HG03025 (cell line): ENCODE data around the gene PDE7B.

ENCODE experiments used
- ATAC-seq: cut with Tn5 transposase; IDR thresholded peaks from one replicate; pipeline ENCODE4 v1.9.1; 2021; ENCODE audit warnings: mild to moderate bottlenecking, moderate library complexity; ENCODE audit not compliant: unreplicated experiment, low FRiP score

PDE7B gene

DNA sequence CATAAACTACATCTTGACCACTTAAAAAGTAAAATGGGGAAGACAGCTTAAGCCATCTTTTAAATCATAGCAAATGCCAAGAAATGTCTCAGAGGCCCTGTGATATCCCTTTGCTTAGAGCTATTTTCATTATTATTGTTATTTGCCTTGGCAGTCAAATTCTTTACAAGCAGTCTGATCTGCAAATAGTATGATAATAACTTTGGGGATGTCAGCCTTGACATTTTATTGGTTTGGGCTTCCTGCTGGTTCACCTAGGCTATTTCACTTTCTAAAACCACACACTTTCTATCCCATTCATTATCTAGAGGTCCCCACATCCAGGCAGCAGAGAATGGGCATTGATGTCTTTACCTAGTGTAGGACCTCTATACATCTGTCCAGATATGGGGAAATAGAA is 125.1 kb downstream of the PDE7B start:
- ATAC-seq, result no peak

DNA sequence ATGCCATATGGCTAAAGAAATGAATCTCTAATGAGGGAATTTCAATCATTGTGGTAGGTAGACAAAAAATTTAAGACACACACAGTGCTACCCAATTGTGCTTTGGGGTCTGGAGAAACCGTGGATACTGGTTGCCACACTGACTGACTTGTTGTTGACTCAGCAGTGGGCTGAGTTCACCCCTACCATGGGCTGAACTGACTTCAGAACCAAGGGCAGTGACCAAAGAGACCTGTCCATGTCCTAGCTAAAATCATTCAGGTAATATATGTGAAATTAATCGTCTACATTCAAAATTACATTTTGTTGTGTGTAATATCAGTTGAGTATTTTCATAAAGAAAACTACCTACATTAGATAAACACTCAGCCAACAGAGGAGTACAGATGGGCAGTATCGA is 131.6 kb downstream of the PDE7B start:
- no peak for ATAC-seq

DNA sequence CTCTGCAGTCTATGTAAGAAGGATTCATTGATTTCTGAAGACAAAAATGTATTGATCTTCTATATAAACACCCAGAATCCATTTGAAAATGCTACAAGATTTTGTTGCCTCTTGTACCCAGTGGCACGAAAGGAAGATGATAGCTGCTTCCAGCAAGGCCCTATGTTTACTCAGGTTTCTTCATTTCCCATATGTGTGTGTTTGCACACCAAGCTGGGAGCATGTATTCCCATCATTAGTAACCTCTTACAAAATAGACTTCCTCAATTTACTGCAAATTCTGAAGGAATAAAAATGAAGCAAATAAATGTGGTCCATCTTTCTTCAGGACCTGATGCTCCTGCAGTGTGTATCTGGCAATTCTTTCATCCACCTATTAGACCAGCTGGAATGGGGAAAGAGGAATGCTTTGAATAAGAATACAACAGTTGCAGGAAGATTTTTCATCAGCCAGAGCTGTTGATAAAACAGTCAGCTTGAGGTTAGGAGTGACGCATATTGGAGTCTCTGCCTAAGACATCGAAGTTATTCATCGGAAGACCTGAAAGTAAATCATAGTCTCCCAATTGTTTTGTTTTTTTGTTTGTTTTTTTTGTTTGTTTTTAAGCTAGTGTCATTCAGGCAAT is 132.3 kb downstream of the PDE7B start:
- ATAC-seq, result no peak

DNA sequence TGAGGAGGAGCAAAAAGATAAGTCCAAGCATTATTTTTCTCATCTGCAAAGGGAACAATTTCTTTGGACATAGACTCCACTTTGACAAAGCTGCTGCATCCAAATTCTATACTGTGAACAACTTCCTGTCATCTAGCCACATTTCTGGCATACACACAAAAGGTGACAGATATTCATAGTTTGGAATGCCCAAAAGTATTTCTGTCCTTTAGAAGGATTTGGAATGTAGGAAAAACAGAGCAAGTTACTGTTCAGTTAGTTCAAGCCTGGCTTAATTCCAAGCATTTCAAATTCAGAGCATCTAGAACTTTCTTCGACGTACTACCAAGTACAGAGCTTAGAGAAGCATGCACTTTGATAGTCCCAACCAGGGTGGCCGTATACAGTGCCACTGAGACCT is 134.0 kb downstream of the PDE7B start:
- no peak for ATAC-seq

DNA sequence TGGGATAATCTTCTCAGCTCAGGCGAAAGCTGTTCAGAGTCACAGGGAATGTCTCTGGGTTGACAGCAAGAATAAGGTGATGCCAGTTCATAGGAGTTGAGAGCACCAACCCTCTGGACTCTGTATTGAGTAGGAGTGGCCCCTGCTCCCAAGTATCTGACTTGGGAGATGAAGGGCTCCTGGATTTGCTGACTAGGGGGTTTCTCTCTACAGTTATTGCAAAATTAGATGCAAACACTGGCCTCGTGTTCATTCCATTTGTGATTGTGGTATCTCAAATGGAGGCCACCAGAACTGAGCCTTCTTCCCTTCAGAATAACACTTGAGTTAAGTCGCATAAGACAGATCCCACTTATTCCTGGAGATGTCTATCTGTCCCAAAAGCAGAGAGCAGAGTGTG is 135.7 kb downstream of the PDE7B start:
- ATAC-seq, result no peak

DNA sequence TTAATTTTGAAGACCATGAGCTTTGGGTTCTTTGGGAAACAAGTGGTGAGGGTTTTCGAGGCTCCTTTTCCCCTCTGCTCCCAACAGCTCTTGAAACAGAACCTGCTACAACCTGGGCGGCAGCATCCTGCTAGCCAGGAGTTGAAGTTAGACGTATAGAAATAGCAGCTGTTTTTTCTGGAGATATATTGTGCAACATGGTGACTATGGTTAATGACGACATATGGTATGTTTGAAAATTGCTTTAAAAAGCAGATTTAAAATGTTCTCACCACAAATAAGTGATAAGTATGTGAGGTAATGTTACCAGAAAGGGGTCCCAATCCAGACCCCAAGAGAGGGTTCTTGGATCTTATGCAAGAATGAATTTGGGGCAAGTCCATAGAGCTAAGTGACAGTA is 138.9 kb downstream of the PDE7B start:
- no peak for ATAC-seq

DNA sequence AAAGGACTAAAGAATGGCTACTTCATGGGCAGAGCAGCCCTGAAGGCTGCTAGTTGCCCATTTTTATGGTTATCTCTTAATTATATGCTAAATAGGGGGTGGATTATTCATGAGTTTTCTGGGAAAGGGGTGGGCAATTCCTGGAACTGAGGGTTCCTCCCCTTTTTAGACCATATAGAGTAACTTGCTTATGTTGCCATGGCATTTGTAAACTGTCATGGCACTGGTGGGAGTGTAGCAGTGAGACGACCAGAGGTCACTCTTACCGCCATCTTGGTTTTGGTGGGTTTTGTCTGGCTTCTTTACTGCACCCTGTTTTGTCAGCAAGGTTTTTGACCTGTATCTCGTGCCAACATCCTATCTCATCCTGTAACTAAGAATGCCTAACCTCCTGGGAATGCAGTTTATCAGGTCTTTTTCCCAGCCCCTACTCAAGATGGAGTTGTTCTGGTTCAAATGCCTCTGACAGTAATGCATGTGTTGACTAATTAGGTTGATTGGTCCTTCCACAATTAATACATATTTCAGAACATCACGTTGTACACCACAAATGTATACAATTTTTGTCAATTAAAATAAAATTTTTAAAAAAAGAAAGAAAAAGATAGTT is 139.5 kb downstream of the PDE7B start:
- no peak for ATAC-seq

DNA sequence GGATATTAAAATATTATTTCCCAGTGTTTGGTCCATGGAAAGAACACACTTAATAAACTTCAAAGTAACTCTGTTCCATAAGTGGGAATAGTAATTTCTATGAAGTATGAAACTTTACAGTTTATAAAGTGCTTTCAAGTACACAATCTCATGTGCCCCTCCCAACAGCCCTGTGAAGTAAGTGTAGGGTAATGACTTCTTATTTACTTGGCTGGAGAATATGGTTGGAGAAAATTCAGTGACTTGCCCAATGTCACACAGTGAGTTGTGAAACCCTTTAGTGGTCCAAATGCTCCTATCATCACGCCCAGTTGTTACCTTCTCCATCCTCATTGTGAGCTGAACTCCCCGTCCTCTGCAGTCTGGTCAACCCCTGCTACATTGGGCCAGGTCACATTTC is 141.2 kb downstream of the PDE7B start:
- no peak for ATAC-seq

DNA sequence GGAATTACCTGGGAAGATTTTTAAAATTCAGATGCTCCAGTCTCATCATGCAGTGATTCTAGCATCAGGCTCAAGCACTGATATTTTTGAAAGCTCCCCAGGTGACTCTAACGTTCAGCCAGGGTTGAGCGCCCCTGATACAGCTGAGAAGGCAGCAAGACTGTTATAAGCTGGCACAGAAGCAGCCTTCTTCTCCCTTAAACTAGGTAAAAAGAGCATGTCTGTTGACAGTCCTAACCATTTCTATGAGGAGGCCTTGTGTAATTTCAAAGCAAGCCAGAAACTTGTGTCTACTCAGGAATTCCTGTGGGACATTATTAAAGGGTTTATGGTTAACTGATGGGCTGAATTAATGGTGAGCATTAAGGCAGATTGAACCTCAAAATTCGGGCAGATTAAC is 141.9 kb downstream of the PDE7B start:
- ATAC-seq, result no peak

DNA sequence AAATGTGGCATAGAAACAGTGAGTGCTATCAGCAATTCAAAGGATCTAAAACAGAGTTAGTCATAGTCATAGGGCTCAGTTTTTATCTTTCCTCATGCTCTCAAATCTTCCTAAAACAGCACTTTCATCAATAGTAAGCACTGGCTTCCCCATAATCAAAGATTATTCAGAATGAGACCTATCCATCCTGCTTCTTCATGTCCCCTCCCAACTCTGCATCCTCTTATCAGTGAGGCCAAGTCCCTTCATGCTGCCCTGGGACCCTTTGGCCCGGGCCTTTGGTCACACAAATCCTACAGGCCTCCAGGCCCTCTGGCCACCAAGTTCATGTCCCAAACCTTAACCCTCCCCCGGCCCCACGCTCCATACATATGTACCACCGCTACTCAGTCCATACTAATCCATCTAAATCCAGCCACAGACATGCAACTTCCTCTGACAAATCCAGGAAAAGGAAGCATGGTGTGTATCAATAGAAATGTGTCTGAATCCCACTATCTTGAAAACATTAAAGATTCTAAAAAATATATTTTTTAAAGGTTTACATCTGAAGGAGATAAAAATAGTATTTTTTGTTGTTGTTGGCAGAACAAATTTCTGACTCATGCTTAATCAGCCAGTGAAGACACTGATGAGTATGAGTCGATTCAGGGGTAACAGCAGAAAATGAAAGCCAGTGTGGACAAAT is 143.5 kb downstream of the PDE7B start:
- no peak for ATAC-seq

DNA sequence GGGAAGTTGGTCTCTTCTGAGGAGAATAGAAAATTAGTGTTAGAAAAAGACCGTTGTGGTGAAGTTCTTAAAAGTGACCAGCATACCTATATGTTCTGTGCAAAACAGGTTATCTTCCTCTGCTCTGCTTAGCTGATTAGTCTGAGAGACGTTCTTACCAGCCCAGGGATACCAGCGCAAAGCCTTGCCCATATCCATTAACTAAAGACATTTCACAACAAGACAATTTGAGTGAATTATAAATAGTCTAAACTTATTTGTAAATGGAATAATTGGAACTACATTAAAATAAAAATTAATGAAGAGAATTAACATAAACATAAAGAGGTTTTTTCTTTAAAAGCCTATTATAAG is 144.0 kb downstream of the PDE7B start:
- no peak for ATAC-seq

DNA sequence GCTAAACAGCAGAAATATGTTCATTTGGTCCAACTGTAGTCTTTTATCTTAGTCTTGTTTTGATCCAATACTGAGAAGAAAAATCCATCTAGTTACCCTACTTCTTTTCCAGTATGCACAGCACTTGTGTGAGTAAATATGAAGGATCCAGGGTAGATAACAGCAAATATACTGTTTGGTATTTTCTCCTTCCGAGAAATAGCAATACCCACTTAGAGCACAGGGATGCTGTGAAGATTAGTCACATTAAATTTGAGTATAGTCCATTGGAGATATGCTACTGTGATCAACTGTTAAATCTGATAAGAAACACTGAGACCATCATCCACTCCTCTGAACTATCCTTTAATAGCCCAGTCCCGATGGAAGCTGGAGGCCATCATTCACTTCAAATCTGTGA is 145.2 kb downstream of the PDE7B start:
- no peak for ATAC-seq

DNA sequence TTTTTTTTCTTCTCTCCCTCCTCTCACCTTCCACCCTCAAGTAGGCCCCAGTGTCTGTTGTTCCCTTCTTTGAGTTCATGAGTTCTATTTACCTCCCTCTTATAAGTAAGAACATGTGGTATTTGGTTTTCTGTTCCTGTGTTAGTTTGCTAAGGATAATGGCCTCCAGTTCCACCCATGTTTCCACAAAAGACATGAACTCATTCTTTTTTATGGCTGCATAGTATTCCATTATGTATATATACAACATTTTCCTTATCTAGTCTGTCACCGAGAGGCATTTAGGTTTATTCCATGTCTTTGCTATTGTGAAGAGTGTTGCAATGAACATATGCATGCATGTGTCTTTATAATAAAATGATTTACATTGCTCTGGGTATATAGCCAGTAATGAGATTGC is 147.9 kb downstream of the PDE7B start:
- no peak for ATAC-seq

DNA sequence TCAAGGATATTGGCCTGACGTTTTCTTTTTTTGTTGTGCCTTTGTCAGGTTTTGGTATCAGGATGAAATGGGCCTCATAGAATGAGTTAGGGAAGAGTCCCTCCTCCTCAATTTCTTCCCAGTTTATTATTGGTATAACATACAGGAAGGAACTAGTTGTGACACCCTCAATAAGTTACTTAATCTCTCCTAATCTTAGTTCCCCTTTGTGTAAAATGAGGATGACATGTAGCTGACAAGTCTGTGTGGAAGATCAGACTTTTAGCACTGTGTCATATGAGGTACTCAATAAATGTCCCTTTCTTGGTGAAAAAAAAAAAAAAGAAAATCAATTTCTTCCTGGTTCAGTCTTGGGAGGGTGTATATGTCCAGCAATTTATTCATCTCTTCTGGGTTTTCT is 155.8 kb downstream of the PDE7B start:
- ATAC-seq, result no peak

DNA sequence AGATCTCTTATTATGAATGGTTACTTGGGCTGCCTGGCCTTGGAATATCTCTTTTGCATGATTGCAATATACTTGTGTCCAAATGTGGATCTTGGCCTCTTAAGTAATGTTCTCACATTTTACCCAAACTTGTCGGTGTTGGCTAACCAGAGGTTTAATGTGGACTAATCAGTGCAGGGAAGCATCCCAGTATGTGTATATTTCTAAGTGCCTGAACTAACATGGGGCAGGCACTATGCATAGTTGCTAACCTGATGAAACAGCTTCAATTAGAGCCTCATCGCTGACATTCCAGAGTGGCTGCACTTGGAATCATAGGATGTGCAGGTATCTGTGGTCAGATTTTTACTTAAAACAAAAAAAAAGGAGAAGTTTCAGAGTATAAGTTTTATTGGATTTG is 160.0 kb downstream of the PDE7B start:
- no peak for ATAC-seq

DNA sequence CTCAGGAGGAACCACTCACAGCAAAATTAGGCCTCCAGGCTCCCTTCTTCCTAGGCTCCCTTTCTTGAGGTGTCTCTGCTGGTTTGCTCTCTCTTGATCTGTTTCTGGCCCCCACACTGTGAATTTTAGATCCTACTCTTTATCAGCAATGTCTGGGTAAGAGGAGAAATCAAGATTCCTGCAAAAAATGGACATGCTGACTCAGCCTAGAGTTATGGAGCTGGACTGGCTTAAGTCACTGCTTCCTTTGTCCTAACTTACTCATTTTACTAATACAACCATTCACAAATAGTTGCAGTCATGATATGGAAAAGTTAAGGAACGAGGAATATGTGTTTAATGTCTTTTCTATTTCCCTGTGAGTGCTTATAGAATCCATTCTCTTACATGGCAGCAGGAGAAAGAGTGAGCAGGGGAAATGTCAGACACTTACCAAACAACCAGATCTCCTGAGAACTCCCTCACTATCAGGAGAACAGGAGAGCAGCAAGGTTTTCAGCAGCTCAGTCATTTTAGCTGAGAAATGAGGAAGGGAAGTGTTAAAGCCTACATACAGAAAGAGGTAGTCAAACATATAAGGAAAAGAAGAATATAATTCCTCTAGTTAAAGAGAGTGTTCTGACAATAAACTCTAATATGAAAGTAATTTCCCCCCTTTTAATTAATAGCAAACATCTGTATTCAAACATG is 160.8 kb downstream of the PDE7B start:
- ATAC-seq, result no peak

DNA sequence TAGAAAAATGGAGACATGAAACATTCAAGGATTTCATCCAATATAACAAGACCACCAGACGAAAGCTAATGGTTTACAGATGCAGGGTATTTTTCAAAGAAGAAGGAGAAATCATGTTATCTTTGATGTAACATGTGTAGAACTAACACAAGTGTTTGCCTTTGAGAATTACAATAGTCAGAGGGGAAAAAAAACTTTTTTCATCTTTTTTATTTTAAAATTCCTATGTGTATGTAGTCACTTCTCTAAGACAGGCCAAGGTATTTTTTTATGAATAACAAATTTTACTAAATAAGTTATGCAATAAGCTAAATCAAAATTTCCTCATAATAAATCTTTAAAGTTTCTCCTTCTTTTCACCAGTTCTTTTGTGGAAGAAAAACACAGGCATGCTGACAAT is 161.4 kb downstream of the PDE7B start:
- ATAC-seq, result no peak

DNA sequence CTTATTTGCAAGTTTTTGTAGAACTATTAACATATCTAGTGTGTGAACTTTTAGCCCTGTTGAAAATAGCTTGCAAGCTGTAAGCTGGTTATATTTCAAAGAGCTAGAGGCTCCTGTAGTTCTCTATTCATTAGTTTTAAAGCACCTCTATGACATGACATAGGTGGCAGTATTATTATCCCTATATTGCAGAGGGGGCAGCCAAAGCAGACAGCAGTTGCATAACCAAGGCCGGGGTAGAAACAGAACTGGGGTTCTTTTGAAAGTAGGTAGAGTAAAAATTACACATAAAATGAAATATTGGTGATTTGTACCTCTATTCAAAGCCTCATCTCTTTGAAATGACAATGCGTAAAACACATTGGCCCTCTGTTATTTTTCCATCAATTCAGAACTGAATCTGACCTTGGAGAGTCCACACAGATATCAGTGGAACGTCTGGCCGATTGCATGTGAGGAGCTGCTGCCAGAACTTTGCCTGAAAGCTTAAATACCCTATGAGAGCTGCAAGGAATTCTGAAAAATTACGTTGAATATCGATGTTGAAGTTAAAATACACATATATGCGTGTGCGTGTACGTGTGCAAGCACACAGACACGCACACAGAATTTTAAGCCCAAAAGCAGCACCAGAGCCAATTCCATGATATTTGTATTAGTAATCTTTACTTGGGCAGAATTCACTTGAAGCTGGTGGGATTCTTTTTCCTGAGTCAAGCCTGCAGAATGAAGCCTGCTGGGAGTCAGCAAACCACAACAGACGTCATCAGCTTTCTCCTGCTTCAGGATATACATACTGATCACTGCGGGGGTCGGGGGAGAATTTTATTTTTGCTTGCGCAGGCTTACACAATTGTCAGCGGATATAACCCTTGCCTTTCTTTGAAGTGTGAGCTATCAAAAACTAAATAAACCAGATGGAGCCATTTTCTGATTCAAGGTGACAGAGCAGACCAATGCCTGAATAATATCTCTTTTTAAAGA is 163.2 kb downstream of the PDE7B start:
- no peak for ATAC-seq

DNA sequence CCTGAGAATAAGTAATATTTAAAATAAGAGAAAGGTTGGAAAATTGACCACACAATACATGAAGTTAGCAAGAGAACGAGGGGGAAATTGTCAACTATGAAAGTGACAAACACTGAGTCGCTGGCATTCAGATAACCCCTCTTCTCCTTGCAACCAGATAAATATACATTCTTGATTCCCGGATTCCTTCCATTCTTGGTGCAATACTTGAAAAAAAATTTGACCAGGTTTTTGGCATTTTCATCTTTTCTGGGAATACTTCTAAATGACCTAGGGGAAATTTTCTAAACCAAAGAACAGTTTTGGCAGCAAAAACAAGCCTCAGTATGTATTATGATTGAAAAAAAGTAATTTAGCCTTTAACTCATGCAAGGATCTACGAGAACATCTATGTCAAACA is 164.0 kb downstream of the PDE7B start:
- ATAC-seq, result no peak
